KG1 (cell line): ENCODE results near the gene RPS15.
"Not testable (repeated sequence)": the region's sequence is repeated elsewhere in the genome, so short reads cannot be mapped to it uniquely, and the experiment has no call there.

ENCODE experiments used
- DNase-seq: peaks from one replicate; lab custom pipeline; 2025; lab: John Stamatoyannopoulos, UW

The RPS15 gene

GRCh38 chr19:1402411-1403070 lies 35.7 kb upstream of the RPS15 start:
- DNase-seq: no peak

- DNase-seq: peak; percentile 92
Measured at GRCh38 chr19:1406774-1407527, 31.2 kb upstream of the RPS15 start.

GRCh38 chr19:1407528-1408299 lies 30.5 kb upstream of the RPS15 start, which contains the start of gene DAZAP1:
TSS of gene DAZAP1 (plus strand) at chr19:1407586. CDS start at chr19:1407774, 188 bp downstream.
- DNase-seq: no peak

- no peak for DNase-seq
Measured at GRCh38 chr19:1408300-1409203, 29.6 kb upstream of the RPS15 start.

- DNase-seq: no peak
Measured at GRCh38 chr19:1409204-1410005, 28.8 kb upstream of the RPS15 start.

GRCh38 chr19:1410136-1410786 lies 27.9 kb upstream of the RPS15 start:
- DNase-seq: no peak

GRCh38 chr19:1410789-1411188 lies 27.4 kb upstream of the RPS15 start:
- no peak for DNase-seq

- no peak for DNase-seq
Measured at GRCh38 chr19:1411255-1412191, 26.7 kb upstream of the RPS15 start.

GRCh38 chr19:1412323-1412923 lies 25.8 kb upstream of the RPS15 start:
- DNase-seq: no peak

- DNase-seq: no peak
Measured at GRCh38 chr19:1412995-1413800, 25.0 kb upstream of the RPS15 start.

- DNase-seq: no peak
Measured at GRCh38 chr19:1416014-1416841, 22.0 kb upstream of the RPS15 start.

GRCh38 chr19:1417145-1417544 lies 21.1 kb upstream of the RPS15 start:
- DNase-seq: no peak

- DNase-seq: no peak
Measured at GRCh38 chr19:1417681-1418495, 20.3 kb upstream of the RPS15 start.

GRCh38 chr19:1418496-1418775 lies 19.8 kb upstream of the RPS15 start:
- DNase-seq: no peak

GRCh38 chr19:1418951-1419738 lies 19.1 kb upstream of the RPS15 start:
- DNase-seq: no peak

- not testable (repeated sequence) for DNase-seq
Measured at GRCh38 chr19:1420085-1420484, 18.1 kb upstream of the RPS15 start.
